Measurements from ENCODE around the gene EIF2S2.

DNA sequence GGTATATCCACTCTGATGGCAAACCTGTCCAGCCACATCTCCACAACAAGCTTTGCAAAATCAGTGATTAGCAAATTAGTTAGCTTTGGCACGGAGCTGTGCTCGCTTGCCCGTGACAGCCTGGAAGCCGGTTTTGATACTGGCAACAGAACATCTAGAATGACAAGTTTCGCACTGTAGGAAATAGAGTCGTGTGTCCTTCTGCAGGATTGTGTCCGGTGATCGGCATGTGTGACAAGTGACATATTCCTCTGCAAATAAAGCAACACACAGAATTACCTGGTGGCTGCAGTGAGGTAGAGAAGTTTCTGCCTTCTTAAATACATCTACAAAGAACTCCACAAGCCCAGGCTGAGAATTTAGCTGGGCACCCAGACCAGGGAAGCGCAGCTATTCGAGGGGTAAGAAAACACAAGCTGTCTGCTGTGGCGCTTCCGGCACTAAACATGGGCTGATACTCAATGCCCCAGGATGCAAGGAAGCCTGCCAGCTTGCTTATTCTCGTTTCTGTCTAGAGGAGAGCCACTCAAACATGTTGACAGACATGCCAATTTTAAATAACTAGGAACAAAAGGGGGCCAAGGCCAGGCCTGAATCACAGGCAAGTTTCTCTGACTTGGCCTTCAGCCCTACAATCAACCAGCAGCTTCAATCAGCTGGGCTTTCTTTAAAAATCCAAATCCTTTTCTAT, 22.2 kb downstream of the EIF2S2 start:
- TF ChIP-seq, protein P1, sequence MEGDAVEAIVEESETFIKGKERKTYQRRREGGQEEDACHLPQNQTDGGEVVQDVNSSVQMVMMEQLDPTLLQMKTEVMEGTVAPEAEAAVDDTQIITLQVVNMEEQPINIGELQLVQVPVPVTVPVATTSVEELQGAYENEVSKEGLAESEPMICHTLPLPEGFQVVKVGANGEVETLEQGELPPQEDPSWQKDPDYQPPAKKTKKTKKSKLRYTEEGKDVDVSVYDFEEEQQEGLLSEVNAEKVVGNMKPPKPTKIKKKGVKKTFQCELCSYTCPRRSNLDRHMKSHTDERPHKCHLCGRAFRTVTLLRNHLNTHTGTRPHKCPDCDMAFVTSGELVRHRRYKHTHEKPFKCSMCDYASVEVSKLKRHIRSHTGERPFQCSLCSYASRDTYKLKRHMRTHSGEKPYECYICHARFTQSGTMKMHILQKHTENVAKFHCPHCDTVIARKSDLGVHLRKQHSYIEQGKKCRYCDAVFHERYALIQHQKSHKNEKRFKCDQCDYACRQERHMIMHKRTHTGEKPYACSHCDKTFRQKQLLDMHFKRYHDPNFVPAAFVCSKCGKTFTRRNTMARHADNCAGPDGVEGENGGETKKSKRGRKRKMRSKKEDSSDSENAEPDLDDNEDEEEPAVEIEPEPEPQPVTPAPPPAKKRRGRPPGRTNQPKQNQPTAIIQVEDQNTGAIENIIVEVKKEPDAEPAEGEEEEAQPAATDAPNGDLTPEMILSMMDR (IDR thresholded peaks at IDR 0.05; ENCODE audit: insufficient read depth, low read length, poor library complexity, severe bottlenecking), result no peak
- no peak for TF ChIP-seq EZH2phosphoT487 (conservative IDR thresholded peaks at IDR 0.05; ENCODE audit: low read length)

All from SU-DHL-6 (cell line).